ENCODE results near the gene NPTX2.

DNA sequence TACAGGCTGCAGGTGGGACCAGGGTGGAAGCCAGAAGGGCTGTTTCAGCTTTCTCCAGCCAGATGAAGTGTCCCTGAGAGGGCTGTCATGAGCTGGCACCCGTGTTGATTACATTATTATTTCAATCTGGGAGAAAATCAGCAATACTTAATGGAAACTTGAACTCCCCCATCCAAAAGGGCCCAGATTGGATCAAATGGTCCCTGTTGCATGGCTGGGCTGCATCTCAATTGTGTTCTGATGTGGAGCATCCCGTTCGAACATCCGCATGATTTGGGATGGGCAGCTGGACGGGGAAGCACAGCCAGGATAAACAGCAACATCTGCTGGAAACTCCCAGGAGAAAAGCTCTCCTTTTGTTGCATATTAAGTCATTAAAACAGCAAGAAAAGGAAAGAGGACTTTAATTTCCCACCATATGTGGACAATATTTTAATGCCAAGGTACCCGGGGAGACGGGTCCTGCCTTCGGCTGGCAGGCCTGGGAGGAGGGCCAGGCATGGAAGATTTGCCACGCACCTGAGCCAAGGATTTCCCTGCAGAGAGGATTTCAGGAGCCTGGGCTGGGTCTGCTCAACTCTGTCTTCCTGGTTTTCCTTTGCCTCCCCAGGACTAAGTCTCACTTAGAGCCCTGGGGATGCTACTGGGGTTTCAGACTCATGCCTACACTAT, 52.4 kb downstream of the NPTX2 start:
- TF ChIP-seq, protein P1, sequence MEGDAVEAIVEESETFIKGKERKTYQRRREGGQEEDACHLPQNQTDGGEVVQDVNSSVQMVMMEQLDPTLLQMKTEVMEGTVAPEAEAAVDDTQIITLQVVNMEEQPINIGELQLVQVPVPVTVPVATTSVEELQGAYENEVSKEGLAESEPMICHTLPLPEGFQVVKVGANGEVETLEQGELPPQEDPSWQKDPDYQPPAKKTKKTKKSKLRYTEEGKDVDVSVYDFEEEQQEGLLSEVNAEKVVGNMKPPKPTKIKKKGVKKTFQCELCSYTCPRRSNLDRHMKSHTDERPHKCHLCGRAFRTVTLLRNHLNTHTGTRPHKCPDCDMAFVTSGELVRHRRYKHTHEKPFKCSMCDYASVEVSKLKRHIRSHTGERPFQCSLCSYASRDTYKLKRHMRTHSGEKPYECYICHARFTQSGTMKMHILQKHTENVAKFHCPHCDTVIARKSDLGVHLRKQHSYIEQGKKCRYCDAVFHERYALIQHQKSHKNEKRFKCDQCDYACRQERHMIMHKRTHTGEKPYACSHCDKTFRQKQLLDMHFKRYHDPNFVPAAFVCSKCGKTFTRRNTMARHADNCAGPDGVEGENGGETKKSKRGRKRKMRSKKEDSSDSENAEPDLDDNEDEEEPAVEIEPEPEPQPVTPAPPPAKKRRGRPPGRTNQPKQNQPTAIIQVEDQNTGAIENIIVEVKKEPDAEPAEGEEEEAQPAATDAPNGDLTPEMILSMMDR (IDR thresholded peaks at IDR 0.05 in 8 of 11, conservative IDR thresholded peaks at IDR 0.05 in 3 of 11), result no peak
- no peak for TF ChIP-seq POLR2A (IDR thresholded peaks at IDR 0.05)
- TF ChIP-seq POLR2AphosphoS5 (IDR thresholded peaks at IDR 0.05), result no peak
